BE2C (cell line): Measurements from ENCODE around the gene AKAP13.

Source experiments
- DNase-seq: peaks from one replicate; pipeline ENCODE4 v3.0.0-alpha.2; 2020
- H3K27me3 ChIP-seq: fragments of 250-450 bp; sonication (Bioruptor Pico); 2 replicates; pipeline ENCODE4 v1.5.1; 2020; ENCODE audit warnings: mild to moderate bottlenecking
- H3K36me3 ChIP-seq: fragments of 250-450 bp; sonication (Bioruptor Pico); 2 replicates; pipeline ENCODE4 v1.5.1; 2020; ENCODE audit warnings: mild to moderate bottlenecking
- H3K4me1 ChIP-seq: fragments of 250-450 bp; sonication (Bioruptor Pico); 2 replicates; pipeline ENCODE4 v1.5.1; 2020
- H3K4me3 ChIP-seq: 2 replicates; pipeline ENCODE4 v1.5.1; 2011; ENCODE audit warnings: low read depth, low read length
- H3K9me3 ChIP-seq: fragments of 250-450 bp; sonication (Bioruptor Pico); 2 replicates; pipeline ENCODE4 v1.5.1; 2020
- CTCF ChIP-seq: IDR thresholded peaks from 2 replicates; pipeline ENCODE4 v1.5.1; 2012; ENCODE audit warnings: mild to moderate bottlenecking, low read depth, low read length

AKAP13 gene

GRCh38 chr15:85543741-85544155 is 163.3 kb downstream of the AKAP13 start:
- Histone ChIP-seq H3K4me3 (no peak overlapping the region), H3K27me3 (no peaks in the 10 kb centered on the region), H3K4me1 (no peaks in the 10 kb centered on the region), H3K36me3 (0 out of 2 replicates have a peak, but pooled peaks cover 2% of the 10 kb centered on the region), H3K9me3 (no peaks in the 10 kb centered on the region)
- no peak for TF ChIP-seq CTCF
- DNase-seq = peak; percentile 8

GRCh38 chr15:85545185-85545584 is 164.8 kb downstream of the AKAP13 start:
- no peak for TF ChIP-seq CTCF
- Histone ChIP-seq H3K4me3 (no peak overlapping the region), H3K27me3 (no peaks in the 10 kb centered on the region), H3K36me3 (0 out of 2 replicates have a peak, but pooled peaks cover 2% of the 10 kb centered on the region), H3K4me1 (no peaks in the 10 kb centered on the region), H3K9me3 (no peaks in the 10 kb centered on the region)
- no peak for DNase-seq

- Histone ChIP-seq H3K4me1 (no peaks in the 10 kb centered on the region), H3K9me3 (no peaks in the 10 kb centered on the region), H3K27me3 (no peaks in the 10 kb centered on the region), H3K36me3 (0 out of 2 replicates have a peak, but pooled peaks cover 2% of the 10 kb centered on the region), H3K4me3 (no peak overlapping the region)
- no peak for TF ChIP-seq CTCF
- no peak for DNase-seq
These were observed 165.3 kb downstream of the AKAP13 start for GRCh38 chr15:85545752-85546151.

GRCh38 chr15:85547386-85547785 is 167.0 kb downstream of the AKAP13 start:
- 0 out of 2 replicates have a peak, but pooled peaks cover 2% of the 10 kb centered on the region for H3K36me3 ChIP-seq
- no peaks in the 10 kb centered on the region for H3K9me3 ChIP-seq
- DNase-seq = no peak
- no peaks in the 10 kb centered on the region for H3K27me3 ChIP-seq
- no peak for TF ChIP-seq CTCF
- no peak overlapping the region for H3K4me3 ChIP-seq
- H3K4me1 ChIP-seq = no peaks in the 10 kb centered on the region

GRCh38 chr15:85550283-85550682 is 169.9 kb downstream of the AKAP13 start:
- Histone ChIP-seq H3K27me3 (no peaks in the 10 kb centered on the region), H3K9me3 (no peaks in the 10 kb centered on the region), H3K36me3 (no peaks in the 10 kb centered on the region), H3K4me1 (no peaks in the 10 kb centered on the region), H3K4me3 (no peak overlapping the region)
- TF ChIP-seq CTCF = no peak
- no peak for DNase-seq

GRCh38 chr15:85551221-85551832 is 170.9 kb downstream of the AKAP13 start:
- Histone ChIP-seq H3K36me3 (no peaks in the 10 kb centered on the region), H3K27me3 (no peaks in the 10 kb centered on the region), H3K4me1 (peaks cover 3% of the 10 kb centered on the region), H3K4me3 (no peak overlapping the region), H3K9me3 (no peaks in the 10 kb centered on the region)
- DNase-seq = no peak
- no peak for TF ChIP-seq CTCF
